HG02610 (cell line): ENCODE results near the gene NEK8.
"Not testable (repeated sequence)": the region's sequence is repeated elsewhere in the genome, so short reads cannot be mapped to it uniquely, and the experiment has no call there.

Experiments
- ATAC-seq: cut with Tn5 transposase; IDR thresholded peaks from one replicate; pipeline ENCODE4 v1.9.1; 2021; ENCODE audit warnings: mild to moderate bottlenecking, moderate library complexity; ENCODE audit not compliant: unreplicated experiment

The NEK8 gene

GRCh38 chr17:28759256-28759865, 30.8 kb downstream of the NEK8 start:
- ATAC-seq = no peak

DNA sequence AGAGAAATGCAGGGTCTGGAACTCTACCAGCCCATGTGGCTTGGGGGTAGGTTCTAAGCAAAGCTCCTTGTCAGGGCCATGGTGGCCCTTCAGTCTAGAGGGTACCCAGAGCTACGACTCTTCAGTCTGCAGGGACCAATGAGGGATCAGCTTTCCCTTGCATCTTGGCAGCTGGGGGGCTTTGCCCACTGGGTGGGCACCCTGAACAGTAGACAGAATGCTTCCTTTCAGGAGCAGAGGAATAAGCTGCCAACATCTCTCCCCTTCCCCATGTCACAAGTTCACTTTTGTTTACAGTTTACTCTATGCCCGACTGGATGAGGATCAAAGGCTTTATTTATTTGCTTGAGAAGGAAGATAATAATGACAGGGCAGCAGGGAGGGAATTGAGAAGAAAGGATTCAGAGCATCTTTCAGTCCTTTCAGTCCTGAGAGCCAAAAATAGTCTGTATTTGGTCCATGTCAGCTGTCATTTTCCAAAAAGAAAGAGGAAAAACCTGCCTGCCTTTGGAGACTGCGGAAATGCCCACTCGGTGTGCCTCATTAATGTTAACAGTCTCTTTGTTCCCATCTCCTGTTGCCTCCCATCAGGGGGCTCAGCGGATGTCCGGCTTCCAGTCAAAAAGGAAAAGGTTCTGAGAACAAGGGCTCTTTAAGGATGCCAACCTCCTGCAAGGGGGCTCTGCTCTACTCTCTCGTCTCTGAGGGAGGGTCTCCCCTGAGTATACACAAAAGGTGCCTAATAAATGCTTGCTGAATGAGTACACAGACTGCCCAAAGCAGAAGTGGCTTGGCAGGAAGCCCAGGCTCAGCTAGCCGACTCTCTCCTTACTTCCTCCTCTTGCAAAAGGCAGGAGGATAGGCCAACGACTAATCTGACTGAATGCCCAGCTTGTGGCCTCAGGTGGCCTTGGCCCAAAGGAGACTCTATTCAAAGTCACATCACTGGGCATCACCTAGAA, 32.3 kb downstream of the NEK8 start:
- no peak for ATAC-seq

DNA sequence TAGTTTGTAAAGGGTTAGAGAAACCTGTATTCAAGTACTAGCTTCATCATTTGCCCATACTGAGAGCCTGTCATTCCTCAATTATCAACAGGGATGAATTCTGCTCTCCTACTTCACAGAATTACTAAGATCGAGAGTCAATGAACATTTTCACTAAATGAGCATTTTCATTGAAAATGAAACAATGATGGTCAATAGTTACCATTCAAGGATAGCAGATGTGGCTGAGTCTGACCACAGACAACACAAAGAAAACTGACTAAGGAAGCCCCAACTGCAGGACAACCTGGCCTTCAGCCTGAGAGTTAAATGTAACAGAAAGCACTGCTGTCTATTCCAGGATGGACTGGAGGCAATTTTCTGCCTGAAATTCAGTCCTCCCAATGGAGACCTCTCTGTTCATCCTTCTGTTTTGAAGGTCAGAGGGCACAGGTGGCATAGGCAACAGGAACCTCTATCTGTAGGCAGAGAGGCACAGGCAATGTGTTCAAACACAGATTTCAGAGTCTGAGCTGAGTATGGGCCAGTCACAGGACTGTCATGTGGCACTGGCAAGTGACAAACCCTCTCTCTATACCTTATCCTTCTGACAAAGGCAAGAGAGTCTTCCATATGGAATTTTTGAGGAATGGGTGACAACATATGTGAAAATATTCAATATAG, 34.7 kb downstream of the NEK8 start:
- ATAC-seq = peak; percentile 65

GRCh38 chr17:28763804-28764266, 35.2 kb downstream of the NEK8 start:
- ATAC-seq = peak; percentile 26

GRCh38 chr17:28765038-28765437, 36.5 kb downstream of the NEK8 start:
- ATAC-seq = no peak

DNA sequence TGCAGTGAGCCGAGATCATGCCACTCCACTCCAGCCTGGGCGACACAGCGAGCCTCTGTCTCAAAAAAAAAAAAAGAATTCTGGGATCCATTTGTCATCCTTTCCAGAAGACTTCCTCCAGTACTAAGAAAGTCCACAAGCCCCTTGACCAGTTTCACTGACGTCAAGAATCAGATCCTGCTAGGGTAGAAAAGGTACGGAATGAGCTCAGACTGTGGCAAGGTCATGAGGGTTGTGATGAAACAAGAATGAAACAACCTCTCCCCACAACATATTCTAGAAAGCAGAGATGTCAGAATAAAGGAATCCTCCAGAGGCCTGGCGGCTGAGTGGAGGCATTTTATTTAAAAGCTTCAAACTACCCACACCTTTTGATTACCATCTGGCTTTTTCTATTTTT, 45.1 kb downstream of the NEK8 start:
- no peak for ATAC-seq

DNA sequence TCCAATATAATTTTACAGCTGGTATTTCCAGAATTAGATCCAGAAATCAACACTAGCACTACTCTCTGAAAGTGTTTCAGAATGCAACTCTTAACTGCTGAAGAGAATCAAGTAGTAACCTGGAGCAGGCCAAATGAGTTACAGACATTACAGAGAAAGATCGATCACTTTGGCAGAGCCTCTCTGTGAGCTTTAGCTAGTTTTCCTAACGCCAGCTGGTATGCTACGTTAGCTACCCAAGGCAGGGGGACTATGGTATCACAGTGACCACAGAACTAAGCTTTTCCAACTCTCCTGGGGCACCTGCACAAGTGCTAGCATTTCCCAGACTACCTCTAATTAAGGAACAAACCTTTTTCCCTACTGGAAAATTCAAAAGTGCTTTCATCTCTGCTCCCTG, 45.6 kb downstream of the NEK8 start:
- ATAC-seq = no peak

DNA sequence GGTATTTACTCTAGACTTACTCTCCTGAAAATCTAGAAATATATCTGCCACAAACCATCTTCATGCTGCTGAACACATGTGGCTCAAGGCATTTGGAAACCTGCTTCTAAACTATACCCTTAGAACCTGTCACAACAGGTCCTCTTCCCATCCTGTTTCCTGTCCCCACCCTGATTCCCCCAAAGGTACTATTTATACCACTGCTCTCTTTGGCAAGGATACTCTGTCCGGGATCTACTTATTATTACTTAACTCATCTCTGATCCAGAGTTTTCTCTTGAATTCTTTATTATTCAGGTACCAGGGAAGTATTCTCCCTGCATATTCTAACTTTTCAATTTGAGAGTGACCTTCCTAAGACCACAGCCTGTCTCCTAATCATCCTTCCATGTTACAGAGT, 48.6 kb downstream of the NEK8 start:
- ATAC-seq = no peak

DNA sequence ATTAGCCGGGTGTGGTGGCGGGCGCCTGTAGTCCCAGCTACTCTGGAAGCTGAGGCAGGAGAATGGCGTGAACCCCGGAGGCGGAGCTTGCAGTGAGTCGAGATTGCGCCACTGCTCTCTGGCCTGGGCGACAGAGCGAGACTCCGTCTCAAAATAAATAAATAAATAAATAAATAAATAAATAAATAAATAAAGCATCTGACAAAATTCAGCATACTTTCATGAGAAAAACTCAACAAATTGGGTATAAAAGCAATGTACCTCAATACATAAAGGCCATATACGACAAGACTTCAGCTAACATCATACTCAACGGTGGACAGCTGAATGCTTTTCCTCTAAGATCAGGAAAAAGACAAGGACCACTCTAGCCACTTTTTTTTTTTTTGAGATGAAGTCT, 51.0 kb downstream of the NEK8 start:
- not testable (repeated sequence) for ATAC-seq

DNA sequence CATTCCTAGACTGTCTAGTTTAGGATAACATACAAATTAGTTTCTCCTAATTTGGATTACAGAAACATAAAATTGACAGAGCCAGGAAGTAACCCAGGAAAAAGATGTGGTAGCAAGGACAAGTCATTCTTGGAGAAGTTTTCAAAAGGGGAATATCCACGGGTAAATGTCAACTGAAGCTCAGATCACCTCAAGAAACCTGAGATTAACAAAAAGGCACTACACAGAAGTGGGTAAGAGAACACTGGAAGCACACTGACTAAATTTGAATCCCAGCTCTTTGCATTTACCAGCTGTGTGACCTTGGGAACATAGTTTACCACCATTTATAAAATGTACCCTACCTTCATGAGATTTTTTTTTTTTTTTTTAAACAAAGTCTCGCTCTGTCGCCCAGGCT, 54.6 kb downstream of the NEK8 start:
- no peak for ATAC-seq

DNA sequence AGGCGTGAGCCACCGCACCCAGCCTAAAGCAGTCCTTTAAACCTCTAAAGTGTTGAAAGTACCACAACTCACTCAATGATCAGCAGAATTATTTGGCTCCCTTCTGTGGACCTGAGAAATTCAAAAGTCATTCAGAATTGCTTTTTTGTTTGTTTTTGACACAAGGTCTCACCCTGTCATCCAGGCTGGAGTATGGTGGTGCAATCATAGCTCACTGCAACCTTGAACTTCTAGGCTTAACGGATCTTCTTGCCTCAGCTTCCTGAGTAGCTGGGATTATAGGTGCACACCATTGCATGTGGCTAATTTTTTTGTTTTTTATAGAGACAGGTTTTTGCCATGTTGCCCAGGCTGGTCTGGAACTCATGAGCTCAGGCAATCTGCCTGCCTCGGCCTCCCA, 59.5 kb downstream of the NEK8 start:
- ATAC-seq = no peak
